Measurements from ENCODE around the gene MIA3. TPM values are rescaled to one million over a fixed set of nuclear protein-coding genes. Genes with fewer than 3 reads are reported as not detected.

MIA3 gene
- total RNA-seq, 1 donor, result 68.8 TPM

- H4K20me1 ChIP-seq (ENCODE audit: insufficient read depth, low read length), result no peaks in the 10 kb centered on the region
- no peaks in the 10 kb centered on the region for H3K27me3 ChIP-seq (ENCODE audit: insufficient read depth, low read length)
- TF ChIP-seq CTCF (IDR thresholded peaks at IDR 0.05; ENCODE audit: extremely low read depth, low read depth, low read length), result no peak
- DNase-seq (ENCODE audit: insufficient read length, low spot score, missing footprints), result no peak
- H3K27ac ChIP-seq (ENCODE audit: low read depth, low read length), result no peak overlapping the region
- H3K79me2 ChIP-seq (ENCODE audit: insufficient read depth, low read length), result peaks cover 39% of the 10 kb centered on the region
- no peak overlapping the region for H2AFZ ChIP-seq (ENCODE audit: low read length)
- H3K36me3 ChIP-seq (ENCODE audit: insufficient read depth, low read length), result peaks cover 21% of the 10 kb centered on the region
- no peaks in the 10 kb centered on the region for H3K4me1 ChIP-seq (ENCODE audit: insufficient read depth, low read length)
- no peaks in the 10 kb centered on the region for H3K9me3 ChIP-seq (ENCODE audit: low read depth, low read length)
- no peak overlapping the region for H3K4me3 ChIP-seq (ENCODE audit: insufficient read depth, low read length)
- no peak overlapping the region for H3K4me2 ChIP-seq (ENCODE audit: insufficient read depth, low read length)
These were observed 73.1 kb downstream of the MIA3 start for GRCh38 chr1:222691016-222691415.

- no peak for DNase-seq (ENCODE audit: insufficient read length, low spot score, missing footprints)
- Histone ChIP-seq H4K20me1 (ENCODE audit: insufficient read depth, low read length) (no peaks in the 10 kb centered on the region), H2AFZ (ENCODE audit: low read length) (no peak overlapping the region), H3K27me3 (ENCODE audit: insufficient read depth, low read length) (no peaks in the 10 kb centered on the region), H3K27ac (ENCODE audit: low read depth, low read length) (no peak overlapping the region), H3K36me3 (ENCODE audit: insufficient read depth, low read length) (peaks cover 10% of the 10 kb centered on the region), H3K4me2 (ENCODE audit: insufficient read depth, low read length) (no peak overlapping the region), H3K4me3 (ENCODE audit: insufficient read depth, low read length) (no peak overlapping the region), H3K79me2 (ENCODE audit: insufficient read depth, low read length) (peaks cover 62% of the 10 kb centered on the region), H3K4me1 (ENCODE audit: insufficient read depth, low read length) (no peaks in the 10 kb centered on the region), H3K9me3 (ENCODE audit: low read depth, low read length) (no peaks in the 10 kb centered on the region)
- TF ChIP-seq CTCF (IDR thresholded peaks at IDR 0.05; ENCODE audit: extremely low read depth, low read depth, low read length), result no peak
These were observed 77.0 kb downstream of the MIA3 start for GRCh38 chr1:222694927-222695326.

- Histone ChIP-seq H3K79me2 (ENCODE audit: insufficient read depth, low read length) (peaks cover 60% of the 10 kb centered on the region), H3K4me3 (ENCODE audit: insufficient read depth, low read length) (no peak overlapping the region), H4K20me1 (ENCODE audit: insufficient read depth, low read length) (no peaks in the 10 kb centered on the region), H3K27ac (ENCODE audit: low read depth, low read length) (no peak overlapping the region), H3K4me2 (ENCODE audit: insufficient read depth, low read length) (no peak overlapping the region), H3K4me1 (ENCODE audit: insufficient read depth, low read length) (no peaks in the 10 kb centered on the region), H2AFZ (ENCODE audit: low read length) (no peak overlapping the region), H3K9me3 (ENCODE audit: low read depth, low read length) (no peaks in the 10 kb centered on the region), H3K36me3 (ENCODE audit: insufficient read depth, low read length) (peaks cover 14% of the 10 kb centered on the region), H3K27me3 (ENCODE audit: insufficient read depth, low read length) (no peaks in the 10 kb centered on the region)
- DNase-seq (ENCODE audit: insufficient read length, low spot score, missing footprints), result no peak
- TF ChIP-seq CTCF (IDR thresholded peaks at IDR 0.05; ENCODE audit: extremely low read depth, low read depth, low read length), result no peak
These were observed 78.8 kb downstream of the MIA3 start for GRCh38 chr1:222696741-222697140.

GRCh38 chr1:222697203-222697602 lies 79.3 kb downstream of the MIA3 start:
- H3K79me2 ChIP-seq (ENCODE audit: insufficient read depth, low read length), result peaks cover 60% of the 10 kb centered on the region

More at GRCh38 chr1:222697203-222697602, 79.3 kb downstream of the MIA3 start:
- no peaks in the 10 kb centered on the region for H3K27me3 ChIP-seq (ENCODE audit: insufficient read depth, low read length)
- H3K9me3 ChIP-seq (ENCODE audit: low read depth, low read length), result no peaks in the 10 kb centered on the region
- H3K36me3 ChIP-seq (ENCODE audit: insufficient read depth, low read length), result peaks cover 18% of the 10 kb centered on the region
- H2AFZ ChIP-seq (ENCODE audit: low read length), result no peak overlapping the region
- no peaks in the 10 kb centered on the region for H3K4me1 ChIP-seq (ENCODE audit: insufficient read depth, low read length)
- DNase-seq (ENCODE audit: insufficient read length, low spot score, missing footprints), result no peak
- no peak overlapping the region for H3K4me2 ChIP-seq (ENCODE audit: insufficient read depth, low read length)
- no peaks in the 10 kb centered on the region for H4K20me1 ChIP-seq (ENCODE audit: insufficient read depth, low read length)
- no peak for TF ChIP-seq CTCF (IDR thresholded peaks at IDR 0.05; ENCODE audit: extremely low read depth, low read depth, low read length)
- H3K4me3 ChIP-seq (ENCODE audit: insufficient read depth, low read length), result no peak overlapping the region
- H3K27ac ChIP-seq (ENCODE audit: low read depth, low read length), result no peak overlapping the region
